HS-27A (cell line): ENCODE data around the gene DOK5.

Source experiments
- DNase-seq: peaks from one replicate; pipeline ENCODE4 v3.0.0-alpha.2; 2012; ENCODE audit warnings: low read depth, missing footprints

DOK5 gene

GRCh38 chr20:54618412-54618811 is 143.0 kb downstream of the DOK5 start:
- no peak for DNase-seq

- DNase-seq, result no peak
Measured at GRCh38 chr20:54619181-54619580, 143.8 kb downstream of the DOK5 start.

- DNase-seq, result no peak
Measured at GRCh38 chr20:54619682-54620081, 144.3 kb downstream of the DOK5 start.

DNA sequence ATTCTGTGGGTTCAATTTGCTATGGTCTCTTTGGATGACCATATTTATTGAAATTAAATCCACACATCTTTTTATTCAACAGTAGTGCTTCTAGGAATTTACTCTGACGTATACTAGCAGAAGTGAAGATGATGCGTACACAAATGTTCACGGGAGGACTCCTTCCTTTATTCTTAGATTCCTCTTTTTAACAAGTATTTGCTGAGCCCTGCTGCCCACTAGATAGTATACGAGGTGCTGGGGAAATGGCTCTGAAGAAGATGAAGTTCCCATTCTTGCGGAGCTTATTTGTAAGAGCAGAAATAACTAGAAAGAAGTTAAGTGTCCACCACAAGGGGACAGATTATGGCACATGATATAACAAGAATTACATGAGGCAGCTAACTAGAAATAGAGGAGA is 145.2 kb downstream of the DOK5 start:
- DNase-seq, result no peak

GRCh38 chr20:54622333-54623295 is 147.2 kb downstream of the DOK5 start:
- DNase-seq, result no peak

- DNase-seq, result no peak
Measured at GRCh38 chr20:54623991-54624569, 148.7 kb downstream of the DOK5 start.

DNA sequence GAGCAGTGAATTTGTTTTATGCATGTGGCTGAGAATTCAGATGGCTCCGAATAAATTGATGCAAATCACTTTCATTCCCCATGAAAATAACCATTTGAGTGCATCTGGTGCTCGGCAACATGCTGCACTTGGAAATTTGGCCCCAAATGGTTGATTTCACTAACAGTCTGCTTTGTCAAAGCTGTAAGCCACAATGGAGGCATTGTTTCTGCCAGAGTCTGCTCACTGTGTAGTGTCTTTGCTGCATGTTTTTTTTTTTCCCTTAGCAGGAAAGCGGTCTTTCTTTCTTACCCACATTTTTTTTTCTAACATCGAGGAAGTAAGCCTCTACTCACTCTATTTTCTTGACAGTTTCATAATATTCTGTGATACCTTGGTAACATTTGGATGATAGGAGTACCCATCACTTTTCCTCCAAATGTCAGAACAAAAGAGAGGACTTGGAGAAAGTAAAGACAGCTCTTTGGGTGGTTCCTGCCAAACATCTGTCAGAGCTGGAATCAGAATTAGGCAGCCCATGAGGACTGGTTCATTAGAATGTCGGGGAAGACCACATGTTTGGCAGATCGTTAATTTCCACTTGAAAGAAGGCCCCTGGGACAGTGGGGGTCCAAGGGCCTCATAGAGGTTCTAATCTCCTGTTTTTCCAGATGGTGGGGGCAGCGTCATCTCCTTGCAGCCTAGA is 149.5 kb downstream of the DOK5 start:
- DNase-seq, result no peak

- no peak for DNase-seq
Measured at GRCh38 chr20:54625497-54625896, 150.1 kb downstream of the DOK5 start.

DNA sequence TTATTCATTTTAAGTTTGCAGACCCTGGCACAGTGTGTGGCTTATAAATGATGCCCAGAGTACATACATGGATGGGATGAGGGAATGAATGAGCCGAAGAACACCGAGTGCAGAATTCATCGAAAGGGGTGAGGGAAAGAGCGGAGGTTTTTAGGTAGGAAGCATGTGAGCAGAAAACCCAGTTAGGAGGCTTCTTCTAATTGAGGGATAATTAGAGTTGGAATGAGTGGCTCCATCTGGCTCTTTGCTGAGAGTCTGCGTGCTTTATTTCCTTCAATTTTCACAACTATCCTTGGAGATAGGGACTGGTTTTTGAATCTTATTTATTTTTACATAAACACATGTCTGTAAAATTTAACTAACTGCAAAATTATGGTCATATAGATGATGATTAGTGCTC is 150.7 kb downstream of the DOK5 start:
- no peak for DNase-seq

DNA sequence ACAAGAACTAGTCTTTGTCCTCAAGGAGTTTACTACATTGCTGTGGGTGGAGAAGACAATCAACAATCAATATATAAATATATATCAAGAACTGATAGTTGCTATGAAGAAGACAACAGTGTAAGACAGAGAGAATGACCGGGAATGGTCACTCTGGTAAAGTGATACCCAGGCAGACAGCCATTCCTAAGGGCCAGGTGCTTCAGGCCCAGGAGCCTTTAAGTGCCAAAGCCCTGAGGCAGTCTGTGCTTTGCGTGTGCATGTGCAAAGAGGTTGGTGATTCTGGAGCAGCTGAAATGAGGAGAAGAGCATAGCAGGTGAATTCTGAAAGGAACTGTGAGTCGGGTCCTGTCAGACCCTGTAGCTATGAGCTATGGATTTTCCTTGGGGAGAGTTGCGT is 154.2 kb downstream of the DOK5 start:
- DNase-seq, result no peak

GRCh38 chr20:54630582-54630981 is 155.2 kb downstream of the DOK5 start:
- no peak for DNase-seq

- DNase-seq, result no peak
Measured at GRCh38 chr20:54631059-54631458, 155.7 kb downstream of the DOK5 start.

- DNase-seq, result no peak
Measured at GRCh38 chr20:54633374-54634355, 158.3 kb downstream of the DOK5 start.

DNA sequence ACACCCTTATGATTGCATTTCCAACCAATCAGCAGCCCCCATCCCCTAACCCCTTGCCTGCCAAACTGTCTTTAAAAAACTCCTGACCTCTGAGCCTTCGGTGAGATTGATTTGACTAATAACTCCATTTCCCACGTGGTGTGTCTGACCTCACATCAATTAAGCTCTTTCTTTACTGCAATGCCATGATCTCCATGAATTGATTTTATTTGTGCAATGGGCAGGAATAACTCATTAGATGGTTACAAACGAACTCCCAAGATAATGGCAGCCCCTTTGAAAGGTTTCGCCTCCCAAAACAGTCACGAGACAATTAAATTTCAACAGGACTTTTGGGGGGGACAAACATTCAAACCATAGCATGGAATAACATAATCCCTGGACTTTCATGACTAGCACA is 161.2 kb downstream of the DOK5 start:
- DNase-seq, result no peak

DNA sequence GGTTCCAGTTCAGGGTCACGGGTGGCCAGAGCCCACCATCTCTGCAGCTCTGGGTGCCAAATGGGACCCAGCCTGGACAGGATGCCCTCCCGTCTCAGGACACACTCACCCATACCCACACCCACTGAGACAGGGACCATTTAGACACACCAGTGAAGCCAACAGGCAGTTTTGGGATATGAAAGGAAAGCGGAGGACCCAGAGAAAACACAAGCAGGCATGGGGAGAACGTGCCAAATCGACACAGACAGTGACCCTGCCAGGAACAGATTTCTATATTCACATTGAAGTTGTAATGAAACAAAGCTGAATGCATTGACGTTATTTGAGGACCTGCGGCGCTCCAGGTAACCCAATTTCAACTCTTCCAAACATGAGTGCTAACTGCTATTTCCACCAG is 164.5 kb downstream of the DOK5 start:
- no peak for DNase-seq

- DNase-seq, result no peak
Measured at GRCh38 chr20:54640800-54641199, 165.4 kb downstream of the DOK5 start.

- DNase-seq, result no peak
Measured at GRCh38 chr20:54642864-54643667, 167.7 kb downstream of the DOK5 start.

DNA sequence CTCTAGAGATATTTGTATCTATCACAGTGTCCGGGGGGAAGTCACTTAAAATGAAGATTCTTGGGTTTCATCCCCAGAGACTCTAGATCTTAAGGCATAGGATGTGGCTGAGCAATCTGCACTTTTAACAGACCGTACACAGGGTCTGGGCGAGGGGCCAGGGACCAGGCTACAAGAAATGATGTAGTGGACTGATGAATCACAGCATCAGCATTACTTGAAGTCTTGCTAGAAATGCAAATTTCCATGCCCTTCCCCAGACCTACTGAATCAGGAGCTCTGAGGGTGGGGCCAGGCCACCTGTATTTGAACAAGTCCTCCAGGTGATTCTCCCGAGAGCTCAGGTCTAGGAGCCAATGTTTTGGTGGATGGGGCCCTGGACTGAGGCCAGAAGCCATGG is 168.4 kb downstream of the DOK5 start:
- DNase-seq, result no peak

DNA sequence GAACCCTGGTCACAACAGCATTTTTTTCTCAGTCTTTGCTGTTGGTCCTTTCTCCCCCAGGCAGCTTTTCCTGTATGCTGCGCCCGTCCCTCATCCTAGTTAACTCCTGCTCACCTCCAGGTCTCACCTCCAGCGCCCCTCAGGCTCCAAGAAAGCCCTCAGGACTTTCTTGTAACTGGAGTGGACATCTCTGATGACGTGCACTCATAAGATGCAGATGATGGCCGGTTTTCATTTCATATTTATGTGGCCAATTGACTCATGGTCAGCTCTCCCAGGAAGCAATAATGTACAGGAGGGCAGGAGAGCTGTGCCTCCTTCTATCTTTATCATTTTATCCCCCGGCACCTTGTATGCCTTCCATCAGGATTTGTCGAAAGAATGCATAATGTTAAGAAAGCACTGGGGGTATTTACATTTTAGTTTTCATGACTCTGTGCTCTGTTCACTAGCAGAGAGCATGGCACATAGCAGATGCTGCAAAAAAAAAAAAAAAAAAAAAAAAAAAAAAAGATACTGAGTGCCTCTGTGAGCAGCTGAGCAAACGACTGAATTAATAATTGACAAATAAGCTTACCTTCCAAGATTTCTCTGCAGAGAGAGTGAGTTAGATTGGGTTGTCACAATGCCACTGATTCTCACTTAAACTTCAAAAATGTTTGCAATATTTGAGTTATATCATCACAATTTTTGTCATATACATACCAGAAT is 170.2 kb downstream of the DOK5 start:
- DNase-seq, result no peak

DNA sequence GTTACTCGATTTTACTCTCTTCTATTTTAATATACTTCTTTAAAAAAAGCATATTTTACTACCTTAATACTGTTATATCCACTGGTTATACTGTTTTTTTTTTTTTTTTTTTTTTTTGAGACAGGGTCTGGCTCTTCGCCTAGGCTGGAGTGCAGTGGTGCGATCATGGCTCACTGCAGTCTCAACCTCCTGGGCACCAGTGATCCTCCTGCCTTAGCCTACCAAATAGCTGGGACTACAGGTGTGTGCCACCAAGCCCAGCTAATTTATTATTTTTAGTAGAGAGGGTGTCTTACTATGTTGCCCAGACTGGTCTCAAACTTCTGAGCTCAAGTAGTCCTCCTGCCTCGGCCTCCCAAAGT is 170.7 kb downstream of the DOK5 start:
- DNase-seq, result no peak
